Urothelium cell line (cell line): ENCODE measurements around the gene DYNLRB2.

Source experiments
- DNase-seq: peaks from one replicate; pipeline ENCODE4 v3.0.0; 2011; ENCODE audit warnings: low spot score, mixed read lengths
- FAIRE-seq: peaks from 2 replicates; lab custom pipeline; 2011; peaks lifted over from hg19 to GRCh38; lab: Jason Lieb, UNC

DYNLRB2 gene

DNA sequence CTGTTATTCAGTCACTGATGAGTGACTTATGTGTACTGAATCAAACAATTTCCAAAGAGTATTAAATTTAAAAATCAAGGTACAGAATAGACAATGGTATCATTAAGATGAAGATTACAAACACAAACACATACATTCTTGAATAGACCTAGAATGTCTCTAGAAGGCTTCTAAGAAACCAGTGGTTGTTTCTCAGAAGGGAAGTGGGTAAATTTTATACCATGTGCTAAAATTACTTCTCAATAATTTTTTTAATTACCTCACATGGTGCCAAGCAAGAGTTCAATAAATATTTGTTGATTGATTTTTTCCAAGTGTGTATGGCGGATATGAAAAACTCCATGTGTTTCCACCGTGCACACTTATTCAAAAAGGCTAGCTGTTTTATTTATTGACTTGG, 6.4 kb downstream of the DYNLRB2 start:
- DNase-seq (no peak), FAIRE-seq (no peak)

GRCh38 chr16:80552277-80552676, 11.5 kb downstream of the DYNLRB2 start:
- DNase-seq, result no peak
- FAIRE-seq, result no peak

- FAIRE-seq (no peak), DNase-seq (no peak)
These were observed 13.2 kb downstream of the DYNLRB2 start for GRCh38 chr16:80554033-80554432.

GRCh38 chr16:80556481-80556880, 15.7 kb downstream of the DYNLRB2 start:
- no peak for FAIRE-seq

GRCh38 chr16:80557037-80557436, 16.2 kb downstream of the DYNLRB2 start:
- DNase-seq, result no peak
- no peak for FAIRE-seq

More at GRCh38 chr16:80556481-80556880, 15.7 kb downstream of the DYNLRB2 start:
- DNase-seq, result no peak

DNA sequence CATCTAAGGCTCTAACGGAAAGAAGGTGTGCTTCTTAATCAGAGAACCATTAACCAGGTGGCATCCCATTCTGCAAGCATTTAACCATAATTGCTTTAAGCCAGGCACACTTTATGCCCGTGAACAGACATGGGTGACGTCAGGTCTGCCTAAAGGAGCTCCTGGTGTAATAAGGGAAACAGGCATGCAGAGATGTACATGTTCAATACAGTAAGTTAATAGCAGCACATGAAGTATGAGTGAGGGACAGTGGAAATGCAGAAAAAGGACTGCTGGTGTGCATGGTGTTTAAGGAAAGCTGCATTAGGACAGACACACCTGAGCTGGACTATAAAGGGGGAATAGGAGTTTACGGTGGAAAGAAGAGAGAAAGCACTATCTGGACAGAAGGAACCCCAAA, 18.6 kb downstream of the DYNLRB2 start:
- no peak for FAIRE-seq

GRCh38 chr16:80563066-80563465, 22.3 kb downstream of the DYNLRB2 start:
- FAIRE-seq, result no peak
- DNase-seq, result no peak

More for the DNA sequence above, 18.6 kb downstream of the DYNLRB2 start:
- no peak for DNase-seq

GRCh38 chr16:80564394-80564793, 23.6 kb downstream of the DYNLRB2 start:
- no peak for FAIRE-seq
- DNase-seq, result no peak

GRCh38 chr16:80569440-80570105, 28.8 kb downstream of the DYNLRB2 start:
- DNase-seq, result peak; percentile 92
- FAIRE-seq, result peak; percentile 44

DNA sequence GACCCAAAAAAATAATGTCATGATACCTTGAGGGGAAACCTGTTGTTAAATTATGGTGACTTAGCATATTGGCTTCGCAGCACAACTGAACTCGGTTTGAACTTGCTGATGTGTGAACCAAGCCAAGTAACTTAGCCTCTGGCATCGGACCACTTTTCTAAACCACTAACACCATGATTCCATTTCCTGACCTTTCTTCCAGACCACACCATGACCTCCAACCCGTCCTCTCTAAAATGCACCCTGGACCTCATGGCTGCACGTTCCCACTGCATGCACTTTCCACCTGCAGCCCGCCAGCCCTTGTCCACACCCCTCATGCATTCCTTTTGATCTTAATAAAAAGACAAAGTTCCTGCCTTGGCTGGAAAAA, 29.3 kb downstream of the DYNLRB2 start:
- DNase-seq, result peak; percentile 56
- no peak for FAIRE-seq

DNA sequence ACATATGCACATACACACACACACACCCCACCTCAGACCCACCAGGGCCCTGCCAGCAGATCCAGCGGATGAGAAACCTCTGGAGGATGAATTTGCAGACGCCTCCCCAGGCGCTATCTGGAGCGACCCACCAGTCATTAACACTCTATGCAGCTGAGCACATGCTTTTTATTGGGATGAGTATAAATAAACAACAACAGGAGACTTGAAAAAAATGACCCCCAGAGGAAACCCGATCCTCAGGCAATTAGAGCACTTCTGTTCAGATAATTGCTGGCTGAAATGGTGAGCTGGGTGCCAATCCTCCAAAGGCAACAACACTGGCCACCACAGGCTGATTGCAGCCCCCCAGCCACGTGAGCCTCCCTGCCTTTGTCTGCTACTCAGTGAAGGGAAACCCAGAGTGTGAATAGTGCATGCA, 32.9 kb downstream of the DYNLRB2 start:
- DNase-seq, result no peak
- FAIRE-seq, result no peak

- DNase-seq, result no peak
- peak; percentile 98 for FAIRE-seq
These were observed 35.6 kb downstream of the DYNLRB2 start for GRCh38 chr16:80576343-80576912.

DNA sequence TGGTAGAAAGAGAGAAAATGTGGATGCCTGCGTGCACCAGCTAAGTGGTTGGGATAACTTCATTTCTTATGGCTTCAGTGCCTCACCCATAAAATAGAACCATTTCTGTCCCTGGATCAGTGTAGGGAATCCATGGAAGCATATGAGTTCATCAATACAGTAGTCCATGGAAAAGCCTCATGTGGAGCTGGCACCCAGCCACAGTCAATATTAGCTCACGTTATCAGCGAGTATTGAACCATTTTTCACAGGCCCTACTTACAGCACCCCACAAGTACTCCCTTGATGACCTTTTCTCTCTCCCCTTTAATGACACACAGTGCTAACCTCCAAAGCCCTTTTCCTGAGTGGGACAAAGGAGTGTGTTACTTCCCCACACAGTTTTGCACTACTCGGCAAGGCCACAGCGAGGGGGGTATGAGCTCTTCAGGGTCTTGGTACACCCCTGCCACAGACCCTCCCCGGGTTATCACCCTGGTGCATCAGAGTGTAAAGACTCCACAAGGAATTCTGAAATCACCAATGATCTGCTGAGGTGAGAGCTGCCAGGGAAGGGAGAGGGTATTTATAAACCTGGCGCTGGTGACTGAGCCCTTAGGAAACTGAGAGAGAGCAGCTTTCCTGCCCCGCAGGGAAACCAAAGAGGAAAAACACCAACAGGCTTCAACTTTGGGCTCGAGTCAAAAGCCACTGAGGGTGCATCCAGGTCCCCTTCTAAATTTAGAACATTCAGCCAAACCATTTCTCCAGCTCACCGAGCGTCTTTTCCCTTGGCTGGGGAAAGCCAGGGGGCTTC, 36.9 kb downstream of the DYNLRB2 start:
- FAIRE-seq, result no peak
- DNase-seq, result no peak

DNA sequence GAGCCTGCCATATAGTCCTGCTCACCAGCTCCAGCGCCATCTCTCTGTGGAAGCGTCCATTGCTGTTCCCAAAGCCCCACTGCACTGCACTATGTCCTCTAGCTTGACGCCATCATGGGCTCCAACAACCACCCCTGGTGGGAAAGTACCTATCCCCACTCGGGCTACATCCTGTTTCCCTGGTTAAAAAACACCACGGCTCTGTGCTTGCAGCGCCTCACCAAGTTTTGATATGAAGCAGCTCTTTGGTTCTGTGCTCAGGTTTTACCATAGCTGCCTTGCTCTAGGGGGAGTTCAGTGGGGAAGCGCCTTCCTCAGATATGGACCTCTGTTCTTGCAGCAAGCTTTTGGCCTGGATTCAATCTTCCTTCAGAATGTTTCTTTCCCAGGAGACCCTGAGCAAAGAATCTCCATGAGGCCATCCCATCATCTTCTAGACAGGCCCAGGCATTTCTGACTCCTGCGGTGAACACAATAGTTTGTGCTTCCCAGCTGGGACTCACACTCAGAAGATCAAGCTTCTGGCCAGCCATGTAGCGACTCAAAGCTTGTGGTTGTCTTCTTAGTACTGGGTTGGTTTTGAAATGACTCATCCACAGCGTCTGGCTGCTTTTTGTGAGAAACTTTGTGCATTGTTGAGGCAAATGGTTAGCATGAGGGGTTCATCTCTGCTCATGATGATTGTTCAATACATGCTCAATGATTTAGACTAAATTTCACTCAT, 39.5 kb downstream of the DYNLRB2 start:
- FAIRE-seq (no peak), DNase-seq (peak; percentile 63)

DNA sequence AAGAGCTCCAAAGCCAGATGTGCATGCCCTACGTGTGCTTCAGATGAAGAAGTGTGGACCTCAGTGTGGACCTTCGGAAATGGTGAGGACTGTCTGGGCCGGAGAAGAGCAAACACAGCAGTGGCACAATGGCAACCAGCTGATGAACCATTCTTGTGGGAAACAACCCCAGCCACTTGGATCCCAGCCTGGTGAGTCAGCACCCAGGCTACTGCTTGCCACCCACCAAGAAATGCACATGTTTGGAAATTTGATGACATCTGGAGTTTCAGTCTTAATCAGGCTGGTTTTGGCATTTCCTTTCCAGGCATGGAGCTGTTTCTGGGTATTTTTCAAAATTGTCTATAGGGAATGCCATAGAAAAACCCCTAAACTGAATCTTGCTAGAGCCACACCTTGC, 42.7 kb downstream of the DYNLRB2 start:
- FAIRE-seq, result peak; percentile 63
- peak; percentile 90 for DNase-seq

GRCh38 chr16:80585764-80586163, 45.0 kb downstream of the DYNLRB2 start:
- DNase-seq (no peak), FAIRE-seq (no peak)

DNA sequence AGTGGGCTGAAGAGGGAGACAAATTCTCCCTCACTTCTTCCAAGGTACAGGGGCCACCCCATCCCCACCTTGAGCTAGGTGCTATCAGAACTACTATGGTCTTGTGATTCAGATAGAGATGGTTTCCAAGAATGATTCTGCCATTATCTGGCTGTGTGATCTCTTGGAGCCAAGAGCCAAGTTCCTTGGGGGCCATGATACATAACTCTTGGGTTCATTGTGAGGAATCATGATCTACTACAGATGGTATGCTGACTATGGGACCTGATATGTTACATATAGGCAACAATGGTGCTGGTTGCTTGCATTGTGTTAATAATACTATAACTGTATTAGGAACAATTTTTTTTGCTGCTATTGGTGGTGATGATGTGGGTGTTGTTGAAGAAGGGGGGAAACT, 45.7 kb downstream of the DYNLRB2 start:
- DNase-seq, result no peak
- peak; percentile 13 for FAIRE-seq

- DNase-seq (no peak), FAIRE-seq (no peak)
These were observed 46.3 kb downstream of the DYNLRB2 start for GRCh38 chr16:80587071-80587470.

- DNase-seq, result no peak
- FAIRE-seq, result no peak
These were observed 50.5 kb downstream of the DYNLRB2 start for GRCh38 chr16:80591071-80591915.

DNA sequence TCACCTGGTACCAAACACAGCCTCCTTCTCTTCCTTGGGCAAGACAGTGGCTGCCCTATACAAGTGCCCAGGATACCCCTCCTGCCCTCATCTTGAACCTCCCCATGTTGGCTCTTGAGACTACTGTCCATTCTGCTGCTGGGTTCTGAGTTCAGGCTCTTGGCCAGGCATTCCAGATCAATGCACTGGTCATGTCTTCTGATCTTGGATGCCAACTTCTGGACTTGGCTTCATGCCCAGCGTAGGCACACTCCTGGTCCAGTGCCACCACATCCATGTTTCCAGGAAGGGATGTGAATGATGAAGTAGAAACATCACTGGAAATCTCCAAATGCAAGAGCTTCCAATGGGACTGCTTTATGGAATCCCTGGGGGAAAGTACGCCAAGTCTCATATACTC, 51.5 kb downstream of the DYNLRB2 start:
- DNase-seq (no peak), FAIRE-seq (no peak)
